Measurements from ENCODE around the gene CACNA2D3.

The CACNA2D3 gene

GRCh38 chr3:54127499-54128056 lies 5.2 kb downstream of the CACNA2D3 start:
- DNase-seq (ENCODE audit: low read depth) = no peak

- no peak for DNase-seq (ENCODE audit: low read depth)
These were observed 8.8 kb downstream of the CACNA2D3 start for GRCh38 chr3:54131026-54131605.

GRCh38 chr3:54131890-54132289 lies 9.5 kb downstream of the CACNA2D3 start:
- no peak for DNase-seq (ENCODE audit: low read depth)

GRCh38 chr3:54132685-54133084 lies 10.3 kb downstream of the CACNA2D3 start:
- no peak for DNase-seq (ENCODE audit: low read depth)

GRCh38 chr3:54133196-54133595 lies 10.8 kb downstream of the CACNA2D3 start:
- no peak for DNase-seq (ENCODE audit: low read depth)

GRCh38 chr3:54134155-54134554 lies 11.8 kb downstream of the CACNA2D3 start:
- DNase-seq (ENCODE audit: low read depth) = no peak

GRCh38 chr3:54134713-54135112 lies 12.4 kb downstream of the CACNA2D3 start:
- no peak for DNase-seq (ENCODE audit: low read depth)

- no peak for DNase-seq (ENCODE audit: low read depth)
These were observed 15.0 kb downstream of the CACNA2D3 start for GRCh38 chr3:54137311-54137710.

GRCh38 chr3:54138937-54139547 lies 16.7 kb downstream of the CACNA2D3 start:
- DNase-seq (ENCODE audit: low read depth) = no peak

GRCh38 chr3:54139630-54140029 lies 17.3 kb downstream of the CACNA2D3 start:
- no peak for DNase-seq (ENCODE audit: low read depth)

- DNase-seq (ENCODE audit: low read depth) = no peak
These were observed 21.9 kb downstream of the CACNA2D3 start for GRCh38 chr3:54144284-54144683.

- no peak for DNase-seq (ENCODE audit: low read depth)
These were observed 24.3 kb downstream of the CACNA2D3 start for GRCh38 chr3:54146506-54147239.

- DNase-seq (ENCODE audit: low read depth) = no peak
These were observed 28.6 kb downstream of the CACNA2D3 start for GRCh38 chr3:54150864-54151467.

- DNase-seq (ENCODE audit: low read depth) = no peak
These were observed 31.1 kb downstream of the CACNA2D3 start for GRCh38 chr3:54153477-54153876.

GRCh38 chr3:54157860-54158259 lies 35.5 kb downstream of the CACNA2D3 start:
- DNase-seq (ENCODE audit: low read depth) = no peak

- DNase-seq (ENCODE audit: low read depth) = no peak
These were observed 37.6 kb downstream of the CACNA2D3 start for GRCh38 chr3:54159917-54160316.

- DNase-seq (ENCODE audit: low read depth) = no peak
These were observed 41.1 kb downstream of the CACNA2D3 start for GRCh38 chr3:54163441-54163840.

GRCh38 chr3:54164192-54164975 lies 42.0 kb downstream of the CACNA2D3 start:
- DNase-seq (ENCODE audit: low read depth) = no peak

GRCh38 chr3:54165865-54166264 lies 43.5 kb downstream of the CACNA2D3 start:
- DNase-seq (ENCODE audit: low read depth) = no peak

- no peak for DNase-seq (ENCODE audit: low read depth)
These were observed 45.6 kb downstream of the CACNA2D3 start for GRCh38 chr3:54167999-54168398.

- no peak for DNase-seq (ENCODE audit: low read depth)
These were observed 46.1 kb downstream of the CACNA2D3 start for GRCh38 chr3:54168451-54168850.

GRCh38 chr3:54169524-54169923 lies 47.2 kb downstream of the CACNA2D3 start:
- DNase-seq (ENCODE audit: low read depth) = no peak
